HepG2 (cell line): ENCODE measurements around the gene SPPL2B. TPM values are rescaled to one million over a fixed set of nuclear protein-coding genes. Genes with fewer than 3 reads are reported as not detected.
A peak's percentile ranks its signal among the peaks of the same experiment; 100 is the strongest.

ENCODE experiments used
- DNMT1 ChIP-seq: sonication (generic); formaldehyde crosslinking; IDR thresholded peaks from 2 replicates; pipeline ENCODE4 v1.5.1; 2020; ENCODE audit warnings: mild to moderate bottlenecking, missing genetic modification reagents
- ESRRA ChIP-seq: sonication (generic); formaldehyde crosslinking; IDR thresholded peaks from 2 replicates; pipeline ENCODE4 v1.5.1; 2020; ENCODE audit warnings: mild to moderate bottlenecking, low read depth, missing genetic modification reagents
- MIXL1 ChIP-seq: IDR thresholded peaks from 2 replicates; pipeline ENCODE4 v1.6.1; 2016
- NCOA5 ChIP-seq: sonication (generic); formaldehyde crosslinking; IDR thresholded peaks from 2 replicates; pipeline ENCODE4 v1.4.0; 2020; ENCODE audit warnings: missing genetic modification reagents
- NONO ChIP-seq, 2 experiments: fragments of 450-650 bp in 1 of 2; sonication (generic) in 1 of 2; formaldehyde crosslinking in 1 of 2; IDR thresholded peaks in 1 of 2; conservative IDR thresholded peaks in 1 of 2; 2 replicates each; pipeline versions ENCODE4 v1.6.1 to v1.8.0; 2017 to 2022; ENCODE audit warnings: mild to moderate bottlenecking in 1 of 2, missing genetic modification reagents in 1 of 2, moderate library complexity in 1 of 2
- NR2C2 ChIP-seq: sonication (generic); formaldehyde crosslinking; IDR thresholded peaks from 2 replicates; pipeline ENCODE4 v1.4.0; 2020; ENCODE audit warnings: missing genetic modification reagents, mild to moderate bottlenecking, moderate library complexity, borderline replicate concordance
- PHF21A ChIP-seq: sonication (generic); formaldehyde crosslinking; IDR thresholded peaks from 2 replicates; pipeline ENCODE4 v1.5.0; 2020; ENCODE audit warnings: mild to moderate bottlenecking, missing genetic modification reagents
- ZNF17 ChIP-seq: sonication (generic); formaldehyde crosslinking; IDR thresholded peaks from 2 replicates; pipeline ENCODE4 v1.5.0; 2020; ENCODE audit warnings: mild to moderate bottlenecking, missing genetic modification reagents
- ZNF230 ChIP-seq: sonication (generic); formaldehyde crosslinking; IDR thresholded peaks from 2 replicates; pipeline ENCODE4 v1.4.0; 2020; ENCODE audit warnings: mild to moderate bottlenecking, missing genetic modification reagents
- ZNF709 ChIP-seq: sonication (generic); formaldehyde crosslinking; IDR thresholded peaks from 2 replicates; pipeline ENCODE4 v1.5.0; 2020; ENCODE audit warnings: mild to moderate bottlenecking, missing genetic modification reagents
- polyA plus RNA-seq, 8 experiments: library from polyadenylated mRNA; depleted of rRNA in 3 of 8; stranded (reverse) in 7 of 8; unstranded in 1 of 8; fragments of >200 nt; fragmentation: Illumina TruSeq in 4 of 8; extraction: Trizol in 4 of 8; gene quantifications; 2 replicates each; pipeline versions ENCODE4 v1.2.1 to v1.2.3, GENCODE V29; 2011 to 2016; ENCODE audit warnings: low read depth in 4 of 8, missing spikeins in 1 of 8, mixed read lengths in 1 of 8; ENCODE audit not compliant: insufficient read depth in 1 of 8
- total RNA-seq, 5 experiments: library from RNA; depleted of rRNA; stranded (reverse); fragments of >200 nt; fragmentation: Illumina TruSeq; extraction: Trizol; gene quantifications; 2 replicates each; pipeline ENCODE4 v1.2.3, GENCODE V29; 2016; ENCODE audit warnings: low read depth in 1 of 5
- TF ChIP-seq, protein P1 (sequence below): sonication (generic); formaldehyde crosslinking; IDR thresholded peaks from 2 replicates; pipeline ENCODE4 v1.4.0; 2020; ENCODE audit warnings: mild to moderate bottlenecking, missing genetic modification reagents
- TF ChIP-seq, protein P2 (sequence below): fragments of 450-650 bp; IDR thresholded peaks from 2 replicates; pipeline ENCODE4 v1.6.1; 2016
- TF ChIP-seq, protein P3 (sequence below): sonication (generic); formaldehyde crosslinking; conservative IDR thresholded peaks from 2 replicates; pipeline ENCODE4 v1.4.0; 2020; ENCODE audit warnings: missing genetic modification reagents
- TF ChIP-seq, protein P4 (sequence below): sonication (generic); formaldehyde crosslinking; IDR thresholded peaks from 2 replicates; pipeline ENCODE4 v1.4.0; 2020; ENCODE audit warnings: missing genetic modification reagents, borderline replicate concordance
- TF ChIP-seq, protein P5 (sequence below): IDR thresholded peaks from 2 replicates; pipeline ENCODE4 v1.6.1; 2016; ENCODE audit warnings: missing biosample characterization, missing genetic modification reagents, low read depth

The SPPL2B gene
- total and polyA plus RNA-seq, 2 of the 13 experiments (the other 11 are each of a cell fraction or from before 2014, with no cell fraction given): 14.9 to 15.2 TPM

DNA sequence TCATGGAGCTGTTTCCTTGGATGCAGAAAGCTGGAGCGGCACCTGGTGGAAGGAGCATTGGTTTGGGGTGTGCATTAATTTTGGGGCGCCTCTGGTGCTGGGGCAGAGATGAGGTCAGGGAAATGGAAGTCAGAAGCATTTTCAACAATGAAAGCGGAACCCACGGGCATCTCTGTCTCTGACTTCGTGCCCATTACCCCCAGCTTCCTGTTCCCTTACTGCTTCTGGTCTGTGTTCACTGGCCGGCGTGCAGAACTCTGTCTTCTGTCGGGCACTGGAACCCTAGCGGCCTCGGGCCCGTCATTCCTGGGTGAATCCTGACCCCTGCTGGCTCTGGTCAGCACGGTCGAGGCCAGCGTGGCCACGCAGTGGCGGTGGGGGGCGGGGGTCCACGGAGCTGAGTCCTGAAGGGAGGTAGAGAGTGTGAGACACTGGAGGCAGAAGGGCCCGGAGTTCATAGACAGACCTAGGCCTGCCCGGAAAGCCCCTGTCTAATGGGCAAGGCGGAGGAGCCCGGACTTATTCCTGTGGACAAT lies 12.6 kb upstream of the SPPL2B start (continued):
- TF ChIP-seq, protein P1, sequence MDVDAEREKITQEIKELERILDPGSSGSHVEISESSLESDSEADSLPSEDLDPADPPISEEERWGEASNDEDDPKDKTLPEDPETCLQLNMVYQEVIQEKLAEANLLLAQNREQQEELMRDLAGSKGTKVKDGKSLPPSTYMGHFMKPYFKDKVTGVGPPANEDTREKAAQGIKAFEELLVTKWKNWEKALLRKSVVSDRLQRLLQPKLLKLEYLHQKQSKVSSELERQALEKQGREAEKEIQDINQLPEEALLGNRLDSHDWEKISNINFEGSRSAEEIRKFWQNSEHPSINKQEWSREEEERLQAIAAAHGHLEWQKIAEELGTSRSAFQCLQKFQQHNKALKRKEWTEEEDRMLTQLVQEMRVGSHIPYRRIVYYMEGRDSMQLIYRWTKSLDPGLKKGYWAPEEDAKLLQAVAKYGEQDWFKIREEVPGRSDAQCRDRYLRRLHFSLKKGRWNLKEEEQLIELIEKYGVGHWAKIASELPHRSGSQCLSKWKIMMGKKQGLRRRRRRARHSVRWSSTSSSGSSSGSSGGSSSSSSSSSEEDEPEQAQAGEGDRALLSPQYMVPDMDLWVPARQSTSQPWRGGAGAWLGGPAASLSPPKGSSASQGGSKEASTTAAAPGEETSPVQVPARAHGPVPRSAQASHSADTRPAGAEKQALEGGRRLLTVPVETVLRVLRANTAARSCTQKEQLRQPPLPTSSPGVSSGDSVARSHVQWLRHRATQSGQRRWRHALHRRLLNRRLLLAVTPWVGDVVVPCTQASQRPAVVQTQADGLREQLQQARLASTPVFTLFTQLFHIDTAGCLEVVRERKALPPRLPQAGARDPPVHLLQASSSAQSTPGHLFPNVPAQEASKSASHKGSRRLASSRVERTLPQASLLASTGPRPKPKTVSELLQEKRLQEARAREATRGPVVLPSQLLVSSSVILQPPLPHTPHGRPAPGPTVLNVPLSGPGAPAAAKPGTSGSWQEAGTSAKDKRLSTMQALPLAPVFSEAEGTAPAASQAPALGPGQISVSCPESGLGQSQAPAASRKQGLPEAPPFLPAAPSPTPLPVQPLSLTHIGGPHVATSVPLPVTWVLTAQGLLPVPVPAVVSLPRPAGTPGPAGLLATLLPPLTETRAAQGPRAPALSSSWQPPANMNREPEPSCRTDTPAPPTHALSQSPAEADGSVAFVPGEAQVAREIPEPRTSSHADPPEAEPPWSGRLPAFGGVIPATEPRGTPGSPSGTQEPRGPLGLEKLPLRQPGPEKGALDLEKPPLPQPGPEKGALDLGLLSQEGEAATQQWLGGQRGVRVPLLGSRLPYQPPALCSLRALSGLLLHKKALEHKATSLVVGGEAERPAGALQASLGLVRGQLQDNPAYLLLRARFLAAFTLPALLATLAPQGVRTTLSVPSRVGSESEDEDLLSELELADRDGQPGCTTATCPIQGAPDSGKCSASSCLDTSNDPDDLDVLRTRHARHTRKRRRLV (CRISPR knock-in tag): no peak
- TF ChIP-seq NCOA5 (CRISPR knock-in tag) (no peak), ESRRA (CRISPR knock-in tag) (no peak; the same call in 1 of the 2 replicates), ZNF709 (CRISPR knock-in tag) (no peak), ZNF17 (CRISPR knock-in tag) (no peak), NONO (IDR thresholded peaks at IDR 0.05) (no peak), NONO (CRISPR knock-in tag; conservative IDR thresholded peaks at IDR 0.05) (no peak; the same call in 1 of the 2 replicates), NR2C2 (peak; percentile 56; the same call in 1 of the 2 replicates), MIXL1 (no peak; the same call in 1 of the 2 replicates), PHF21A (CRISPR knock-in tag) (peak; percentile 56; the same call in 1 of the 2 replicates), DNMT1 (CRISPR knock-in tag) (no peak), ZNF230 (no peak)
- TF ChIP-seq, protein P2, sequence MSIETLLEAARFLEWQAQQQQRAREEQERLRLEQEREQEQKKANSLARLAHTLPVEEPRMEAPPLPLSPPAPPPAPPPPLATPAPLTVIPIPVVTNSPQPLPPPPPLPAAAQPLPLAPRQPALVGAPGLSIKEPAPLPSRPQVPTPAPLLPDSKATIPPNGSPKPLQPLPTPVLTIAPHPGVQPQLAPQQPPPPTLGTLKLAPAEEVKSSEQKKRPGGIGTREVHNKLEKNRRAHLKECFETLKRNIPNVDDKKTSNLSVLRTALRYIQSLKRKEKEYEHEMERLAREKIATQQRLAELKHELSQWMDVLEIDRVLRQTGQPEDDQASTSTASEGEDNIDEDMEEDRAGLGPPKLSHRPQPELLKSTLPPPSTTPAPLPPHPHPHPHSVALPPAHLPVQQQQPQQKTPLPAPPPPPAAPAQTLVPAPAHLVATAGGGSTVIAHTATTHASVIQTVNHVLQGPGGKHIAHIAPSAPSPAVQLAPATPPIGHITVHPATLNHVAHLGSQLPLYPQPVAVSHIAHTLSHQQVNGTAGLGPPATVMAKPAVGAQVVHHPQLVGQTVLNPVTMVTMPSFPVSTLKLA: no peak
- TF ChIP-seq, protein P3, sequence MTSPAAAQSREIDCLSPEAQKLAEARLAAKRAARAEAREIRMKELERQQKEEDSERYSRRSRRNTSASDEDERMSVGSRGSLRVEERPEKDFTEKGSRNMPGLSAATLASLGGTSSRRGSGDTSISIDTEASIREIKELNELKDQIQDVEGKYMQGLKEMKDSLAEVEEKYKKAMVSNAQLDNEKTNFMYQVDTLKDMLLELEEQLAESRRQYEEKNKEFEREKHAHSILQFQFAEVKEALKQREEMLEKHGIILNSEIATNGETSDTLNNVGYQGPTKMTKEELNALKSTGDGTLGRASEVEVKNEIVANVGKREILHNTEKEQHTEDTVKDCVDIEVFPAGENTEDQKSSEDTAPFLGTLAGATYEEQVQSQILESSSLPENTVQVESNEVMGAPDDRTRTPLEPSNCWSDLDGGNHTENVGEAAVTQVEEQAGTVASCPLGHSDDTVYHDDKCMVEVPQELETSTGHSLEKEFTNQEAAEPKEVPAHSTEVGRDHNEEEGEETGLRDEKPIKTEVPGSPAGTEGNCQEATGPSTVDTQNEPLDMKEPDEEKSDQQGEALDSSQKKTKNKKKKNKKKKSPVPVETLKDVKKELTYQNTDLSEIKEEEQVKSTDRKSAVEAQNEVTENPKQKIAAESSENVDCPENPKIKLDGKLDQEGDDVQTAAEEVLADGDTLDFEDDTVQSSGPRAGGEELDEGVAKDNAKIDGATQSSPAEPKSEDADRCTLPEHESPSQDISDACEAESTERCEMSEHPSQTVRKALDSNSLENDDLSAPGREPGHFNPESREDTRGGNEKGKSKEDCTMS (CRISPR knock-in tag): no peak
- TF ChIP-seq, protein P4, sequence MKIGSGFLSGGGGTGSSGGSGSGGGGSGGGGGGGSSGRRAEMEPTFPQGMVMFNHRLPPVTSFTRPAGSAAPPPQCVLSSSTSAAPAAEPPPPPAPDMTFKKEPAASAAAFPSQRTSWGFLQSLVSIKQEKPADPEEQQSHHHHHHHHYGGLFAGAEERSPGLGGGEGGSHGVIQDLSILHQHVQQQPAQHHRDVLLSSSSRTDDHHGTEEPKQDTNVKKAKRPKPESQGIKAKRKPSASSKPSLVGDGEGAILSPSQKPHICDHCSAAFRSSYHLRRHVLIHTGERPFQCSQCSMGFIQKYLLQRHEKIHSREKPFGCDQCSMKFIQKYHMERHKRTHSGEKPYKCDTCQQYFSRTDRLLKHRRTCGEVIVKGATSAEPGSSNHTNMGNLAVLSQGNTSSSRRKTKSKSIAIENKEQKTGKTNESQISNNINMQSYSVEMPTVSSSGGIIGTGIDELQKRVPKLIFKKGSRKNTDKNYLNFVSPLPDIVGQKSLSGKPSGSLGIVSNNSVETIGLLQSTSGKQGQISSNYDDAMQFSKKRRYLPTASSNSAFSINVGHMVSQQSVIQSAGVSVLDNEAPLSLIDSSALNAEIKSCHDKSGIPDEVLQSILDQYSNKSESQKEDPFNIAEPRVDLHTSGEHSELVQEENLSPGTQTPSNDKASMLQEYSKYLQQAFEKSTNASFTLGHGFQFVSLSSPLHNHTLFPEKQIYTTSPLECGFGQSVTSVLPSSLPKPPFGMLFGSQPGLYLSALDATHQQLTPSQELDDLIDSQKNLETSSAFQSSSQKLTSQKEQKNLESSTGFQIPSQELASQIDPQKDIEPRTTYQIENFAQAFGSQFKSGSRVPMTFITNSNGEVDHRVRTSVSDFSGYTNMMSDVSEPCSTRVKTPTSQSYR (CRISPR knock-in tag): peak; percentile 89
- TF ChIP-seq, protein P5, sequence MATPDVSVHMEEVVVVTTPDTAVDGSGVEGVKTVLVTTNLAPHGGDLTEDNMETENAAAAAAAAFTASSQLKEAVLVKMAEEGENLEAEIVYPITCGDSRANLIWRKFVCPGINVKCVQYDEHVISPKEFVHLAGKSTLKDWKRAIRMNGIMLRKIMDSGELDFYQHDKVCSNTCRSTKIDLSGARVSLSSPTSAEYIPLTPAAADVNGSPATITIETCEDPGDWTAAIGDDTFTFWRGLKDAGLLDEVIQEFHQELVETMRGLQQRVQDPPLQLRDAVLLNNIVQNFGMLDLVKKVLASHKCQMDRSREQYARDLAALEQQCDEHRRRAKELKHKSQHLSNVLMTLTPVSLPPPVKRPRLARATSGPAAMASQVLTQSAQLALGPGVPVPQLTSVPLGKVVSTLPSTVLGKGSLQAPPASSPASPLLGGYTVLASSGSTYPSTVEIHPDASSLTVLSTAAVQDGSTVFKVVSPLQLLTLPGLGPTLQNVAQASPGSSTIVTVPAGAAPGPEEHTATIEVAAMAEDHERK (CRISPR knock-in tag): no peak
